ENCODE measurements around the gene AQP12A. TPM values are rescaled to one million over a fixed set of nuclear protein-coding genes. Genes with fewer than 3 reads are reported as not detected.

AQP12A gene
- polyA plus RNA-seq, 1 of the 3 experiments (the other 2 are of a cell fraction): not detected

DNA sequence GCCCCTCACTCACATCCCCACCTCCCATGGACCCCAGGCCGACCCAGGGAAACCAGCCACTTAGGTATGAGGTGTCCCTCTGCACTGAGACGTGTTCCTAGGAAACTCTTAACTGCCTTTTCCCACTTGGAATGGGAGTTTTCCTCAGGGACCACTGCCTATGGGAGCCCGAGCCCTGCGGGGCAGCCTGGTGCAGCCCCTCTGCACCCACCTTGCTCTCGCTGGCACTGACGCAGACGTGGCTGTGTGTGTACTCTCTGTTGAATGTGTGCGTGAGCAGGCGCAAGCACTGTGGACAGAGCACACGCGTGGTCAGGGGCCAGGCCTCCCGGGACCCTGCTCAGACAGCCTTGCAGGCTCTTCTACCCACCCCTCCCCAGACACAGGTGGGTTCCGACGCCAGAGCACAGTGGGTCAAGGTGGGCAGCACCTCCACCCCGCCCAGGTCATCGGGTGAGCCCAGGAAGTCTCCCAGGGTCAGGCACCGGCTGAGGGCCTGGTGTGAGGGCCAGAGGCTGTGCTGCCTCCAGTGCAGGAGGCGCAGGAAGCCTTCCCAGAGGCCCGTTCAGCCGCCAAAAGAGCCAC is 30.0 kb downstream of the AQP12A start (continued):
- no peak for TF ChIP-seq CHD2 (IDR thresholded peaks at IDR 0.05; ENCODE audit: low read length, partially characterized antibody)
- TF ChIP-seq ELF1 (IDR thresholded peaks at IDR 0.05): no peak
- no peak for TF ChIP-seq SMC3 (IDR thresholded peaks at IDR 0.05; ENCODE audit: low read depth, low read length)
- TF ChIP-seq, protein P1, sequence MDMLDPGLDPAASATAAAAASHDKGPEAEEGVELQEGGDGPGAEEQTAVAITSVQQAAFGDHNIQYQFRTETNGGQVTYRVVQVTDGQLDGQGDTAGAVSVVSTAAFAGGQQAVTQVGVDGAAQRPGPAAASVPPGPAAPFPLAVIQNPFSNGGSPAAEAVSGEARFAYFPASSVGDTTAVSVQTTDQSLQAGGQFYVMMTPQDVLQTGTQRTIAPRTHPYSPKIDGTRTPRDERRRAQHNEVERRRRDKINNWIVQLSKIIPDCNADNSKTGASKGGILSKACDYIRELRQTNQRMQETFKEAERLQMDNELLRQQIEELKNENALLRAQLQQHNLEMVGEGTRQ (IDR thresholded peaks at IDR 0.05; ENCODE audit: borderline replicate concordance, low read depth, low read length): no peak

DNA sequence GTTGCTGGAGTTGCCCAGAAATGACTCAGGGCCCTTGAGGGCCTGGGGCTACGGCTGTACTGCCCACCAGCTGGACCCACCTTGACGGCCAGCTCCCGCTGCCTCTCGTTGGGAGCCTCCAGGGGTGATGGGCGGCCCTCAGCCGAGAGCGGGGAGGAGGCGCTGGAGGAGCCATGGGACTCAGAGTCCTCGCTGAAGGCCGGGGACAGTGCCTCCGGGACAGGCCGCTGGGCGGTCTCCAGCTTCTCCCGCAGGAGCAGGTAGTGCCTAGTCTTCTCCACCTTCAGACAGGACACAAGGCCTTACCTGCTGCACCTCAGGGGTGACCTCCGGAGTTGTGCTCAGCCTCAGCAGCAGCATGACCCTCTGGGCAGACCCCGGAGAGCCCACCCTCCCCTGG is 30.7 kb downstream of the AQP12A start:
- POLR2A ChIA-PET: interaction anchor here (0.5 kb wide), 1 partner anchor 118 kb away, joined by 3 read pairs; no protein-coding TSS in a partner anchor
- H3K4me2 ChIP-seq: no peak overlapping the region

More for the DNA sequence above, 30.7 kb downstream of the AQP12A start:
- CTCF ChIA-PET: interaction anchor here (1.9 kb wide), 1 partner anchor 119 kb away, joined by 4 read pairs; no protein-coding TSS in a partner anchor
- TF ChIP-seq TEAD4 (IDR thresholded peaks at IDR 0.05; ENCODE audit: borderline replicate concordance, insufficient read depth) (no peak), GATA2 (CRISPR knock-in tag; IDR thresholded peaks at IDR 0.05) (no peak), FOXJ3 (CRISPR knock-in tag; IDR thresholded peaks at IDR 0.05) (no peak), NFIC (IDR thresholded peaks at IDR 0.05; ENCODE audit: borderline replicate concordance) (no peak), MXI1 (IDR thresholded peaks at IDR 0.05; ENCODE audit: low read depth, low read length) (no peak), RFX5 (IDR thresholded peaks at IDR 0.05; ENCODE audit: low read length) (no peak), POLR2AphosphoS5 (IDR thresholded peaks at IDR 0.05; ENCODE audit: low read depth, low read length) (no peak), RAD21 (IDR thresholded peaks at IDR 0.05; ENCODE audit: low read length) (no peak), TCF12 (IDR thresholded peaks at IDR 0.05) (no peak), TAF1 (IDR thresholded peaks at IDR 0.05; ENCODE audit: borderline replicate concordance, low read depth, low read length) (no peak), JUND (IDR thresholded peaks at IDR 0.05) (no peak), CHD2 (IDR thresholded peaks at IDR 0.05; ENCODE audit: low read length, partially characterized antibody) (no peak)
- TF ChIP-seq, protein P2, sequence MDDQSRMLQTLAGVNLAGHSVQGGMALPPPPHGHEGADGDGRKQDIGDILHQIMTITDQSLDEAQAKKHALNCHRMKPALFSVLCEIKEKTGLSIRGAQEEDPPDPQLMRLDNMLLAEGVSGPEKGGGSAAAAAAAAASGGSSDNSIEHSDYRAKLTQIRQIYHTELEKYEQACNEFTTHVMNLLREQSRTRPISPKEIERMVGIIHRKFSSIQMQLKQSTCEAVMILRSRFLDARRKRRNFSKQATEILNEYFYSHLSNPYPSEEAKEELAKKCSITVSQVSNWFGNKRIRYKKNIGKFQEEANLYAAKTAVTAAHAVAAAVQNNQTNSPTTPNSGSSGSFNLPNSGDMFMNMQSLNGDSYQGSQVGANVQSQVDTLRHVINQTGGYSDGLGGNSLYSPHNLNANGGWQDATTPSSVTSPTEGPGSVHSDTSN (IDR thresholded peaks at IDR 0.05): no peak
- TF ChIP-seq, protein P3, sequence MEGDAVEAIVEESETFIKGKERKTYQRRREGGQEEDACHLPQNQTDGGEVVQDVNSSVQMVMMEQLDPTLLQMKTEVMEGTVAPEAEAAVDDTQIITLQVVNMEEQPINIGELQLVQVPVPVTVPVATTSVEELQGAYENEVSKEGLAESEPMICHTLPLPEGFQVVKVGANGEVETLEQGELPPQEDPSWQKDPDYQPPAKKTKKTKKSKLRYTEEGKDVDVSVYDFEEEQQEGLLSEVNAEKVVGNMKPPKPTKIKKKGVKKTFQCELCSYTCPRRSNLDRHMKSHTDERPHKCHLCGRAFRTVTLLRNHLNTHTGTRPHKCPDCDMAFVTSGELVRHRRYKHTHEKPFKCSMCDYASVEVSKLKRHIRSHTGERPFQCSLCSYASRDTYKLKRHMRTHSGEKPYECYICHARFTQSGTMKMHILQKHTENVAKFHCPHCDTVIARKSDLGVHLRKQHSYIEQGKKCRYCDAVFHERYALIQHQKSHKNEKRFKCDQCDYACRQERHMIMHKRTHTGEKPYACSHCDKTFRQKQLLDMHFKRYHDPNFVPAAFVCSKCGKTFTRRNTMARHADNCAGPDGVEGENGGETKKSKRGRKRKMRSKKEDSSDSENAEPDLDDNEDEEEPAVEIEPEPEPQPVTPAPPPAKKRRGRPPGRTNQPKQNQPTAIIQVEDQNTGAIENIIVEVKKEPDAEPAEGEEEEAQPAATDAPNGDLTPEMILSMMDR (IDR thresholded peaks at IDR 0.05): no peak
- TF ChIP-seq, protein P4, sequence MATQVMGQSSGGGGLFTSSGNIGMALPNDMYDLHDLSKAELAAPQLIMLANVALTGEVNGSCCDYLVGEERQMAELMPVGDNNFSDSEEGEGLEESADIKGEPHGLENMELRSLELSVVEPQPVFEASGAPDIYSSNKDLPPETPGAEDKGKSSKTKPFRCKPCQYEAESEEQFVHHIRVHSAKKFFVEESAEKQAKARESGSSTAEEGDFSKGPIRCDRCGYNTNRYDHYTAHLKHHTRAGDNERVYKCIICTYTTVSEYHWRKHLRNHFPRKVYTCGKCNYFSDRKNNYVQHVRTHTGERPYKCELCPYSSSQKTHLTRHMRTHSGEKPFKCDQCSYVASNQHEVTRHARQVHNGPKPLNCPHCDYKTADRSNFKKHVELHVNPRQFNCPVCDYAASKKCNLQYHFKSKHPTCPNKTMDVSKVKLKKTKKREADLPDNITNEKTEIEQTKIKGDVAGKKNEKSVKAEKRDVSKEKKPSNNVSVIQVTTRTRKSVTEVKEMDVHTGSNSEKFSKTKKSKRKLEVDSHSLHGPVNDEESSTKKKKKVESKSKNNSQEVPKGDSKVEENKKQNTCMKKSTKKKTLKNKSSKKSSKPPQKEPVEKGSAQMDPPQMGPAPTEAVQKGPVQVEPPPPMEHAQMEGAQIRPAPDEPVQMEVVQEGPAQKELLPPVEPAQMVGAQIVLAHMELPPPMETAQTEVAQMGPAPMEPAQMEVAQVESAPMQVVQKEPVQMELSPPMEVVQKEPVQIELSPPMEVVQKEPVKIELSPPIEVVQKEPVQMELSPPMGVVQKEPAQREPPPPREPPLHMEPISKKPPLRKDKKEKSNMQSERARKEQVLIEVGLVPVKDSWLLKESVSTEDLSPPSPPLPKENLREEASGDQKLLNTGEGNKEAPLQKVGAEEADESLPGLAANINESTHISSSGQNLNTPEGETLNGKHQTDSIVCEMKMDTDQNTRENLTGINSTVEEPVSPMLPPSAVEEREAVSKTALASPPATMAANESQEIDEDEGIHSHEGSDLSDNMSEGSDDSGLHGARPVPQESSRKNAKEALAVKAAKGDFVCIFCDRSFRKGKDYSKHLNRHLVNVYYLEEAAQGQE (IDR thresholded peaks at IDR 0.05; ENCODE audit: low read depth, low read length): no peak
- TF ChIP-seq, protein P1 (IDR thresholded peaks at IDR 0.05; ENCODE audit: borderline replicate concordance, low read depth, low read length): no peak
- TF ChIP-seq, protein P5, sequence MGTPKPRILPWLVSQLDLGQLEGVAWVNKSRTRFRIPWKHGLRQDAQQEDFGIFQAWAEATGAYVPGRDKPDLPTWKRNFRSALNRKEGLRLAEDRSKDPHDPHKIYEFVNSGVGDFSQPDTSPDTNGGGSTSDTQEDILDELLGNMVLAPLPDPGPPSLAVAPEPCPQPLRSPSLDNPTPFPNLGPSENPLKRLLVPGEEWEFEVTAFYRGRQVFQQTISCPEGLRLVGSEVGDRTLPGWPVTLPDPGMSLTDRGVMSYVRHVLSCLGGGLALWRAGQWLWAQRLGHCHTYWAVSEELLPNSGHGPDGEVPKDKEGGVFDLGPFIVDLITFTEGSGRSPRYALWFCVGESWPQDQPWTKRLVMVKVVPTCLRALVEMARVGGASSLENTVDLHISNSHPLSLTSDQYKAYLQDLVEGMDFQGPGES (IDR thresholded peaks at IDR 0.05; ENCODE audit: low read depth, low read length): no peak
- H3K27ac ChIP-seq (ENCODE audit: low read depth in 2 of 2, low read length in 1 of 2): no peak overlapping the region
- no peak overlapping the region for H3K9ac ChIP-seq
- H3K4me3 ChIP-seq (ENCODE audit: low read depth in 2 of 2, low read length in 1 of 2): no peak overlapping the region
- no peaks in the 10 kb centered on the region for H3K79me2 ChIP-seq (ENCODE audit: insufficient read depth)
- no peaks in the 10 kb centered on the region for H4K20me1 ChIP-seq (ENCODE audit: insufficient read depth)
- DNase-seq: no peak
- H3K4me1 ChIP-seq (ENCODE audit: control insufficient read depth in 1 of 2, insufficient read depth in 2 of 2, low read depth in 1 of 2, low read length in 1 of 2): peaks cover 0 to under 1% of the 10 kb centered on the region in 2 experiments; a peak in 1 of 4 replicates
- H3K9me3 ChIP-seq: no peaks in the 10 kb centered on the region
- no peaks in the 10 kb centered on the region for H3K27me3 ChIP-seq (ENCODE audit: insufficient read depth)
- H3K9me2 ChIP-seq: no peaks in the 10 kb centered on the region
- H3K36me3 ChIP-seq (replicated peaks in 1 of 2; ENCODE audit: control insufficient read depth in 1 of 2, insufficient read depth in 2 of 2, low read length in 1 of 2): no peaks in the 10 kb centered on the region
- WGBS (ENCODE audit: low lambda C conversion rate): no CpG with 5 or more reads among the region's 16 CpGs
- no peaks in the 10 kb centered on the region for H3F3A ChIP-seq (replicated peaks; ENCODE audit: insufficient read depth)
- no peak overlapping the region for H2AFZ ChIP-seq (ENCODE audit: low read depth)

Data from SK-N-SH (cell line).